ENCODE measurements around the gene DTX3L.
"Not testable (repeated sequence)": the region's sequence is repeated elsewhere in the genome, so short reads cannot be mapped to it uniquely, and the experiment has no call there.

DTX3L gene

GRCh38 chr3:122562923-122563716, 1.0 kb upstream of the DTX3L start:
- peak in 1 of 2 experiments; percentile 45 for DNase-seq

- peak; percentile 21 to 55 for DNase-seq
These were observed 467 bp upstream of the DTX3L start for GRCh38 chr3:122563717-122564025.

- not testable (repeated sequence) for DNase-seq
These were observed 4.0 kb downstream of the DTX3L start for GRCh38 chr3:122568131-122568530.

GRCh38 chr3:122568755-122569154, 4.6 kb downstream of the DTX3L start:
- DNase-seq = no peak

GRCh38 chr3:122572940-122573412, 8.8 kb downstream of the DTX3L start:
- DNase-seq = no peak

GRCh38 chr3:122576174-122576940, 12.2 kb downstream of the DTX3L start:
- DNase-seq = peak; percentile 88 to 90

GRCh38 chr3:122577409-122578031, 13.4 kb downstream of the DTX3L start, which contains the start of gene PARP15:
Gene PARP15, plus strand, starts transcription at chr3:122577650. Its CDS starts 18 bp downstream, at chr3:122577668.
- DNase-seq = no peak

- DNase-seq = no peak
These were observed 14.1 kb downstream of the DTX3L start for GRCh38 chr3:122578069-122578740.

- no peak for DNase-seq
These were observed 16.3 kb downstream of the DTX3L start for GRCh38 chr3:122580470-122580869.

- DNase-seq = no peak
These were observed 17.5 kb downstream of the DTX3L start for GRCh38 chr3:122581622-122582021.

GRCh38 chr3:122582390-122582789, 18.3 kb downstream of the DTX3L start:
- DNase-seq = no peak

- no peak for DNase-seq
These were observed 22.0 kb downstream of the DTX3L start for GRCh38 chr3:122586098-122586497.

GRCh38 chr3:122586773-122587485, 22.8 kb downstream of the DTX3L start:
- DNase-seq = no peak

GRCh38 chr3:122587572-122587971, 23.4 kb downstream of the DTX3L start:
- no peak for DNase-seq

GRCh38 chr3:122589297-122589696, 25.2 kb downstream of the DTX3L start:
- no peak for DNase-seq

GRCh38 chr3:122590610-122591009, 26.5 kb downstream of the DTX3L start:
- no peak for DNase-seq

- no peak for DNase-seq
These were observed 29.9 kb downstream of the DTX3L start for GRCh38 chr3:122594025-122594424.

GRCh38 chr3:122598151-122598550, 34.0 kb downstream of the DTX3L start:
- no peak for DNase-seq

GRCh38 chr3:122598556-122598955, 34.4 kb downstream of the DTX3L start:
- no peak for DNase-seq

GRCh38 chr3:122602011-122602710, 38.0 kb downstream of the DTX3L start:
- no peak for DNase-seq

GRCh38 chr3:122603056-122603455, 38.9 kb downstream of the DTX3L start:
- no peak for DNase-seq

GRCh38 chr3:122606330-122606729, 42.2 kb downstream of the DTX3L start:
- DNase-seq = no peak

All from NCI-H526 (cell line).